OCI-M2 (cell line): Measurements from ENCODE around the gene UGGT2.
"Not testable (repeated sequence)": the region's sequence is repeated elsewhere in the genome, so short reads cannot be mapped to it uniquely, and the experiment has no call there.

ENCODE experiments used
- DNase-seq: peaks from one replicate; lab custom pipeline; 2025; ENCODE audit not compliant: unreplicated experiment; lab: John Stamatoyannopoulos, UW

UGGT2 gene

DNA sequence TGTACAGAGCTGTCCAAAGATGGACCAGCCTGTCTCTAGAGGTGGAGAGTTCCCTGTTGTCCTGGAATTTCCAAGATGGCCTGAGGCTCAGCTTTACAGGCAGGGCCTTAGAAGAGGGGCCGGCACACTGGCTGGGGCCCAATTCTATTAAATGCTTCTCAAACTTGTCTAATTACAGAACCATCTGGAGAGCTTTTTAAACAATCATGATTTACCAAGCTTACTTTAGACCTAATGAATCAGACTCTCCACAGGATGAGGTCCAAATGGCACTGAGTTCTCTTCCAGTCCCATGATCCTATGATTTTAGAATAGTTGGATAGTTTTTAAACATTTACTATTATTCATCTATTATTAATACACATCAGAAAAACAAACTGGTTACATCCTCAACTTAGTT, 252.8 kb downstream of the UGGT2 start:
- DNase-seq: no peak

DNA sequence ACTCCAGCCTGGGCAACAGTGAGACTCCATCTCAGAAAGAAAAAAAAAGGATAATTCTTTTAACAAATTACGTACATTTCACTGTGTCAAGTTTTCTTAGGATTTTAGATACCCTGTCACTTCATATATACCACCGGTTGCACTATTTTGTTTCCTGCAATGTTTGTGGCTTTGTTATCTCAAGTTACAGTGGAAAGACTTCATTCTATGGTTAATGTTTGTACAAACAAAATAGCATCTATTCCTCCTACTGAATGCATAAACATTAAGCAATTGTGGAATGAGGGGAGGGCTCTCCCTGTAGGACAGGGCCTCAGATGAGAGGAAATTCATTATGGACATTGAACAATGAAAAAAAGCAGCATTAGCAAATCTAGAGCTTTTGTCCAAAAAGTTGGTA, 256.2 kb downstream of the UGGT2 start:
- DNase-seq: no peak

DNA sequence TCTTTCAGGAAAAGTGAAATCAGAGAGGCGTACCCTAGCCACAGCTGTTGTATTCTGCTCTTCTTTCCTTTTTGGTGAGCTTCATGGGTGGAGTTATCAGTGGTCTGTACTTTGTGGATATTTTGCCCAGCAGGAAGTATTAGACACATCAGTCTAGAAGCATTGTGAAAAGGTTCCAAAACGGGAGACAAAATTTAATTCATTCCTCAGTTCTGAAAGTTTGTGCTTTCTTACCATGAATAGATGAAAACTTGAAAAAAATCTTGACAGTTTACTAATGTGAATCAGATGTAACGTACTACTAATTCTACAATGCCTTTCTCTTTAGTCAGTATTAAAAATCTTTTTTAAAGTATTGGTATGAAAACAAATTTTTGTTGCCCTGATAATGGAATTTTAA, 259.4 kb downstream of the UGGT2 start:
- no peak for DNase-seq

DNA sequence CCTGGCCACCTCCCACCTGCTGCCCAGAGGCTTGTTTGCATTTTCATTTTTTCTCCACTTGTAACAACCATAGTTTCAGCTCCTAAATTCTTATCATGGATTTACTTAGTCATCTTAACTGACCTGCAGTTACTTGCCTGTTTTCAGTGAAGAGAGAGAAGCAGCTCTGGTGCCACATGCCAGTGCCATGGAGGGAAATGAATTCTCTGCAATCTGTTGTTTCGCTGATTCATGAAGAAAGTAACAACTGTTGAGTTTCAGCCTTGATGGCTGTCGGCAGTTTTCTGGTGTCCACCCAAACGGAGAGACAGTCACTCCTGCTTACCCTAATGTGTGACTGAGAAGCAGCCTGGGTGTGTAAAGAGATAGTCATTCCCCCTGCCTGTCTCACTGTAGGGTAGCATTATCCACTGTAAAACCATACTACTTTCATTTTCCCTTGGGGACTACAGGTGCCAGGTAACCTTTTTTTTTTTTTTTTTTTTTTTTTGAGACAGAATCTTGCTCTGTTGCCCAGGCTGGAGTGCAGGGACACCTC, 260.1 kb downstream of the UGGT2 start:
- DNase-seq: no peak

DNA sequence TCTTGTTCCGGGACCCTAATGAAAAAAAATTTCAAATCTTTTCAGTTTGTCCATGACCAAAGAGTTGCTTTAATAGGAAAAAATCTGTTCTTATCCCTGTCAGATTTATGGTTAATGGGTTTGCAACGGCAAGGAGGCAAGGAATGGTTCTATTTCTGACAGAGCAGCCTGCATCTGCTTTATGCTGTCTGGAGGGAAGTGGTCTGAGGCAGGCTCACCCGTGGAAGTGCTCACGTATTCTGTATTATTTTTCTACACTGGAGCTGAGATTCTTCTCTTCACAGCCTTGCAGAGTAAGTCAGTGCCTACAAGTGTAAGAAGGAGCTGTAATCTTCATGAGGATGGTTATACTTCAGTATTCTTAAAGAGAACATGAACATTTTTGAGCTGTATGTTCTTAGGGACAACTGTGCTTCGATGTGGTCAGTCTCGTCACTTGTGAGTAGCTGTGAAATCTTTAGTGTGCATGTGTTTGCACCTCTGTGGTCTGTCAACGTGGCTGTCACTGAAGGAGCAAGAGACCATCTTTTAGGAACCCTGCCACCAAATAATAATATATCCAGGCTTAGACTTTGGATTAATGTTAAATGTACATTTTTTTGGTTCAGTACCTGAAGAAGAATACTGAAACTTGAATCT, 262.0 kb downstream of the UGGT2 start:
- DNase-seq: no peak

DNA sequence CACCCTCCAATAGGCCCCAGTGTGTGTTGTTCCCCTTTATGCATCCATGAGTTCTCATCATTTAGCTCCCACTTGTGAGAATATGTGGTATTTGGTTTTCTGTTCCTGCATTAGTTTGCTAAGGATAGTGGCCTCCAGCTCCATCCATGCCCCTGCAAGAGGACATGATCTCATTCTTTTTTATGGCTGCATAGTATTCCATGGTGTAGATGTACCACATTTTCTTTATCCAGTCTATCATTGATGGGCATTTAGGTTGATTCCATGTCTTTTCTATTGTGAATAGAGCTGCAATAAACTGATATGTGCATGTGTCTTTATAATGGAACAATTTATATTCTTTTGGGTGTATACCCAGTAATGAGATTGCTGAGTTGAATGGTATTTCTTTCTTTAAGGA, 263.9 kb downstream of the UGGT2 start:
- not testable (repeated sequence) for DNase-seq

DNA sequence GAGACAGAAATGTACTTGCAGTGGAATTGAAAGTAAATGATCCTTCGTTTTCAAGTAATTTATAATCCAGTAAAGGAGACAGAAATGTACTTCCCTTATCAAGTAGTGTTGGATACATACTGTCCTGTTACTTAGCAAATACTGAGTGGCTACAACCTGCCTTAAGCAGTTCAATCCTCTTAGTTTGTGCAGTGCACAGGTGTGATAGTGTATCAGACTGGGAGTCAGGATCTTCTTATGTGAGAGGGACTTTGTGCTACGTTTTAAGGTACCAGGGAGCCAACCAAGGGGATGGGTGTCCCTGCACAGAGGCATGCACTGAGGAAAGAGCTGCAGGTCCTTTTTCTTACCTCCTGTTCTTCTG, 265.1 kb downstream of the UGGT2 start:
- DNase-seq: no peak

DNA sequence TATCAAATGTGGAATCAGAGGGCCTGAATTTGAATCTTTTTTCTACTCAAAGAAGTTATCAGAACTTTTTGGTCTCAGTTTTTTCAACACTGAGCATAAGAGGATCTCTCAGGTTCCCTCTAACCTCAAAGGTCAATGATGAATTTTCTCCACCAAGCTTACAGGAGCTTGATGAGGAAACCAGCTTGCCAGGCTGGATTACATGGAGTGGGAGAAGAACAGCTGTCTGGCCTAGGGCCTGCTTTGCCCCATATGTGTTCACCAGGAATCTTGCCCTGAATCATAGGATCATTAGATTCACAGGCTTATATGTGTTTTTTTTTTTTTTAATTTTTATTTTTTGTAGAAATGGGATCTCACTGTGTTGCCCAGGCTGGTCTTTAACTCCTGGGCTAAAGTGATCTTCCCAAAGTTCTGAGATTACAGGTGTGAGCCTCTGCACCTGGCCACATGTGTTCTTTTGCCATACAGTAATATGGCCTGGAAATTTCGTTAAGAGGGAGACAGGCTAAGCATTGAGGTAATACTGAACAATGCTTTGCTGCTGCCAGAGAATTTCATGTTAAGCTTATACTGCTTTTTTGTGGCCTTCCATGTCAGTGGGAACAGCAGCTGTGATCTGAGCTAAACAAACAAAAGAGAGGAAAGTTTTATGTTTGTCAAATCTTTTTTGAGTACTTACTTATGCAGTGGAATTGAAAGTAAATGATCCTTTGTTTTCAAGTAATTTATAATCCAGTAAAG, 265.7 kb downstream of the UGGT2 start:
- DNase-seq: no peak

DNA sequence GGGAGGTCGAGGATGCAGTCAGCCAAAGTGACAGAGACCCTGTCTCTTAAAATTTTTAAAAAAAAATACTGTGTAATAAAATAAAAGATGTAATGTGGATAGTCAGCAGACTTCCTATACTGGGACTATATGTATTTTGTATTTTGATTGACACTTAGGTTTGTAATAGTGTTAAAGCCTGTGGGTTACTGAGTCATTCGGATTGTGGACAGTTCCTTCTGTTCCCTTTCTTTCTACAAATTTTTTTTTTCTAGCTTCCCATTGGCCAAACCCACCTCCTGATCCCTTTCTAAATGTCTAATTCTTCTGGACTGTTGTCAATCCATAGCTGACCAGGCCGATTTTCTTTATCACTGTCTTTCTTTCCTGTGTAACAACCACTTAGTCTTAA, 268.3 kb downstream of the UGGT2 start:
- DNase-seq: no peak

DNA sequence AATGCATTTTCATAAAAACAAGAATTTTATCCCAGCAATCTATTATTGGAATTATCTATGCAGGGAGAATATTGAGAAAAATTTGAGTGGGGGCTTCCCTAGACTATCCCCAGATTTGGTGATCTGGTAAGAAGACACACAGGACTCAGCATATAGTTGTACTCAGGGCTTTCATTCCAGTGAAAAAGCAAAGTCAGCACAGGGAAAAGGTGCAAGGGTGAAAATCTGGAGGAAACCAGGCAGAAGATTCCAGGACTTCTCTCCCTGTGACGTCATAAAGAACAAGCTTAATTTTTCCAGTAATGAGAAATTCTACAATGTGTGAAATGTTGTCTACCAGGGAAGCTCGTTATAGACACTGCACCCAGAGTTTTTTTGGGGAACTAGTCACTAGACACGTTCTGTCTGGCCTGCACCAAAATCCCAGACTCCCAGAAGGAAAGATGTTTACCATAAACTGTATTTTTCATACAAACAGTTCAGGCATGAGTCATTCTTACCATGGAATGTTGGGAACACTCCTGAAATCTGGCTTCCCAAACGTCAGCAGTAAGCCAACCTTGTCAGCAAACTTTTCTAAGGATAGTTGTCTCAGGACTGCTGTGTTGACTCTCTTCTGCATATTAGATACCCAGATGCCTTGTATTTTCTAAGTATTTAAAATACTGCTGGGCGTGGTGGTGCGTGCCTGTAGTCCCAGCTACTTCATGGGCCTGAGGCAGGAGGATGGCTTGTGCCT, 268.9 kb downstream of the UGGT2 start:
- no peak for DNase-seq

DNA sequence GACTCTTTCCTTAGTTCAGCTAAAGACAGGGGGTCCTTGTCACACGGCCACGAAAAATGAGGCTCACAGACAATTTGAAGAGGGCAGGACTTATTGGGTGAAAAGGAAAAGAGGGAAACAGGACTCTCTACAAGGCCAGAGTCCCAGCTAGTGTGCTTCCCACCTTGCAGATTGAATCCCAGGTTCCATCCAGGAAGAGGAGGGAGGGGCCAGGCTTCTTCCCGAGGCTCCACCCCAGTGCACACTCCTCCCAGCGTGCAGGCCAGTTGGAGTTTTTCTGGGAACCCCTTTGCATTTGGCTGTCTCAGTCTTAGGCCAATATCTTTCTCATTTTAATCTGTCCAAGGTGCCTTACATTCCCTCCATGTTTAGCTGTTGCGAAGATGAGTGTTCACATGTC, 269.5 kb downstream of the UGGT2 start:
- no peak for DNase-seq

DNA sequence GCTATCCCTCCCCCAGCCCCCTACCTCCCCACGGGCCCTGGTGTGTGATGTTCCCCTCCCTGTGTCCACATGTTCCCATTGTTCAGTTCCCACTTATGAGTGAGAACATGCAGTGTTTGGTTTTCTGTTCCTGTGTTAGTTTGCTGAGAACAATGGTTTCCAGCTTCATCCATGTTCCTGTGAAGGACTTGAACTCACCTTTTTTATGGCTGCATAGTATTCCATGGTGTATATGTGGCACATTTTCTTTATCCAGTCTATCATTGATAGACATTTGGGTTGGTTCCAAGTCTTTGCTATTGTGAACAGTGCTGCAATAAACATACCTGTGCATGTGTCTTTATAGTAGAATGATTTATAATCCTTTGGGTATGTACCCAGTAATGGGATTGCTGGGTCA, 271.3 kb downstream of the UGGT2 start:
- not testable (repeated sequence) for DNase-seq

DNA sequence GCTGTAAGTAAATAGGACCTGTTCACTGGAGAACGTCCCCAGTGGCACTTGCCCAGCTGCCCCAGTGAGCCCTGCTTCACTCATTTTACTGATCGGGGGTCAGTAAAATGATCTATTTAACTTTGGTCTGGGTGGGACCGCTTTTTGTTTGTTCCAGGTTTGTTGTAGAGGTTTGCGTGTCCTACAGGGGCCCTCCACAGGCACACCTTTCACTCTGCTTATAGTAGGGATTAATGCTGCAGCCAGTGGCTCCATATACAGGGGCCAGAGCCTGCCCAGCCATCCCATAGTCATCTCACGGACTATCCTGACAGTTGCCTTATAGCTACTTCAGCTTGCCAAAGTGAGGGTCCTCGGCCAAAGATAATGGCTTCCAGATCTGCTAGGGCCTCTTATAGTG, 272.2 kb downstream of the UGGT2 start:
- no peak for DNase-seq

DNA sequence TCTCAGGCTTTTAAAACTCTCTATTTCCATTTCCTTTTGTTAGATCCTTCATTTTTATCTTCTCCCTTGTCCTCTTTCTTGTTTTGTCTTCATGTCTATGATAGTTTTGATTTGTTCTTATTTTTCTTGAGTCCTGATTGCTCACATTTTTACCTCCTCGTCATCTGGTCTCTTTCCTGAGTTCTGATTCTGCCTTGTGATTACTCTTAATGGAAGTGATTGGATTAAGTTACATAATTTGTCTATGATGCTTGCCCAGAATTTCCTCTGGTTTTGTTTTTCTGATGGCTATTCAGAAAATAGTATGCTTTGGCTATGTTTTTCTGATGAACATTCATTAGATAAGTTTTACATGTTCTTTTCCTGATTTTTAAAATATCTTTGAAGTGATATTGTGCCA, 273.7 kb downstream of the UGGT2 start:
- DNase-seq: no peak

DNA sequence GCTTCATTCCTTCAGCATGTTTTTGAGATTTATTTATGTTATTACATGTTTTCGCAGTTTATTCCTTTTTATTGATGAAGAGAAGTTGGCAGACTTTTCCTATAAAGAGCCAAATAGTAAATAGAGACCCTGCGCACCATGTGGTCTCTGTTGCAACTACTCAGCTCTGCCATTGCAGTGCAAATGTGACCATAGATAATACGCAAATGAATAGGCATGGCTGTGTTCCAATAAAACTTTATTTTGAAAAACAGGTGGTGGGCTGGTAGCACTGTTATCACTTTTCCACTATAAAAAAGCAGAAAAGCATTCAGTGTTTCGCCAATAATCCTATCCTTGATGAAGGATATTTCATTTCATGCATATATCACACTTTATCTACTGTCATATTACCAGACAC, 281.3 kb downstream of the UGGT2 start:
- DNase-seq: no peak

DNA sequence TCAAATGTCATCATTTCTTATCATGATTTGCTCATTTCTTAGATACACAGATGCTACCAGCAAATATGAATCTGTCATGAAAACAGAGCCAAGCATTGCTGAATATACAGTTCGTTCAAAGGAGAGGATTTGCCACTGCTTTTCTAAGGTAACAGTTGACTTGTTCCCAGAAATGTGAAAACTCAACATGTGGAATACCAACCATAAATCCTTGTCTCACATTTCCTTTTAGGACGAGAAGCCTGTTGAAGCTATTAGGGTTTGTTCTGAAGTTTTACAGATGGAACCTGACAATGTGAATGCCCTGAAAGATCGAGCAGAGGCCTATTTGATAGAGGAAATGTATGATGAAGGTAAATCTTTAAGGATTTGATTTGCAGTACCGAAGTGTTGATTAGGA, 289.6 kb downstream of the UGGT2 start:
- no peak for DNase-seq

DNA sequence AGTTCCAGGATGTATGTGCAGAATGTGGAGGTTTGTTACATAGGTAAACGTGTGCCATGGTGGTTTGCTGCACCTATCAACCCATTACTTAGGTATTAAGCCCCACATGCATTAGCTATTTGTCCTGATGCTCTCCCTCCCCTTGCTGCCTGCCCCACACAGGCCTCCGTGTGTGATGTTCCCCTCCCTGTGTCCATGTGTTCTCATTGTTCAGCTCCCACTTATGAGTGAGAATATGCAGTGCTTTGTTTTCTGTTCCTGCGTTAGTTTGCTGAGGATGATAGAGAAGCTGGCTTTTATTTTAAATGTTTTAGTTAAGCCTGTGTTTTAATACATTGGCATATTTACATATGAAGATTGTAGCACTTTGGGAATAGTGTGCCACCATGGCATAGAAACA, 290.6 kb downstream of the UGGT2 start:
- not testable (repeated sequence) for DNase-seq

DNA sequence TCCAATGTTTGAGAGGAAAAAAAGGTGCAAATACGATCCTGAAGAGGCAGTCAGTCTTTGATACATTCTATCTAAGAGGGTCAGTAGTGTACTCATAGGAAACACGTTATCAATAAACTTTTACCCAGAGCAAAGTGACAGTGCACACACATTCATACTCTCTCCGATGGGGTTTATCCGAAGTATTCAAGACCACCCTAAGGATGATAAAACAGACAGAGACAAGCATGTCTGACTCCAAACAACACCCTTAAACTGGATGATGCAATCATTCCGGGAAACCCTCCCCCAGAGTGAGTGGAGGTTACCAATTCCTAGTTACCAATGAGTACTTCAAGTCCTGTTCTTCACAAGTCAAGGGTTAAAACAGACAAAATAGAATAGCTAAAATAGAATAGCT, 297.1 kb downstream of the UGGT2 start:
- no peak for DNase-seq

DNA sequence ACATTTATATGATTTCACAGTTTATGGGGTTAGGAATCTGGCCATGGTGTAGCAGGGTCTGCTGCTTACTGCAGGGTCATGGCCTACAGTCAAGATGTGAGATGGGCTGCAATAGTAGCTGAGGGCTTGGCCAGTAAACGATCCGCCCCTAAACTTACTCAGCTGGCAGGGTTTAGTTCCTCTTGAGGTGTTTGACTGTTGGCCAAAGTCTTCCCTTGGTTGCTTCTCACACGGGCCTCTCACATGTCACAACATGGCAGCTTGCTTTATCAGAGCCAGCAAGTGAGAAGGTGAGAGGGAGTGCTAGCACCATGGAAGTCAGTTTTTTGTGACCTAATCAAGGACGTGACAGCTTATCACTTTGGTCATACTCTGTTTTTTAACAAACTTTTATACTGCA, 299.1 kb downstream of the UGGT2 start:
- no peak for DNase-seq

DNA sequence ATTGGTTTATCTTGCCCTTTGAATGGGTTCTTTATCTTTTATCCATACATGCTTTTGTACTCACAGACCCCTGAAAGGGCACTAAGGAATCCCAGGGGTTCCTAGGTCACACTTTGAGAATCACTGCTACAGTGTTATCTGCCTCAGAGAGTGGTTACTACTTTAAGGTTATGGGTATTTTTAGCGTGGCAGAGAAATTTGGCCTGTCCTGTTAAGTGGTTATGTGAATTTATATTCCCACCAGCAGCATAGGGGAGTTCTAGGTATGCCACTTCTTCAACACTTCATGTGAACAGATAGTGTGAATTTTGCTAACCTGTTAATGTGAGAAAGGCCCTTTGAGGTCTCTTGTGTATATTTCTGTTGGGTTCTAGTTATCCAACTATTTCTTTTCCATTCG, 300.5 kb downstream of the UGGT2 start:
- DNase-seq: no peak
